ENCODE results near the gene TMEM144. TPM values are rescaled to one million over a fixed set of nuclear protein-coding genes. Genes with fewer than 3 reads are reported as not detected.

Gene TMEM144
- total RNA-seq, 2 donors from 2014 or later = 22.6 to 24.2 TPM

DNA sequence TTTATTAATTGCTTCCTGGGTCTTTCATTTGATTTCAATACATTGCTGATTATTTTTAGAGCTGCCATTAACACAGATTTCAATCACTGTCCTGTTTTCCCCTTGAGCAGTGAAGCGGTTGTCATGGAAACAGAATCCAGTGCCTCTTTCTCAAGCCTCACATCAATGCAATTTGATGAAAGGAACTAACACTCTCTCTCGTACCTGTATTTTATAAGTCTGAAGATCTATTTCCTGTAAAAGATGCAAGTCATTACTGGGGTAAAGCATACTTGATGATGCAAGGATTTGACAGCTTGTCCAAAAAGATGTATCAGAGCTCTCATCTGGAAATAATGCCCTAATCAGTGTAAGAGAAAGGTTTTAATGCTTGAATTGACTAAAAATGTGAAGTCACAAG, 19.6 kb upstream of the TMEM144 start:
- peaks cover 9% of the 10 kb centered on the region for H3K36me3 ChIP-seq
- no peaks in the 10 kb centered on the region for H3K27me3 ChIP-seq (replicated peaks; ENCODE audit: insufficient read depth)
- ATAC-seq (ENCODE audit: insufficient number of reproducible peaks, low FRiP score, low read depth) (no peak), DNase-seq (ENCODE audit: low spot score) (no peak)
- no peak overlapping the region for H3K4me3 ChIP-seq
- no peaks in the 10 kb centered on the region for H3K9me3 ChIP-seq
- TF ChIP-seq, protein P1, sequence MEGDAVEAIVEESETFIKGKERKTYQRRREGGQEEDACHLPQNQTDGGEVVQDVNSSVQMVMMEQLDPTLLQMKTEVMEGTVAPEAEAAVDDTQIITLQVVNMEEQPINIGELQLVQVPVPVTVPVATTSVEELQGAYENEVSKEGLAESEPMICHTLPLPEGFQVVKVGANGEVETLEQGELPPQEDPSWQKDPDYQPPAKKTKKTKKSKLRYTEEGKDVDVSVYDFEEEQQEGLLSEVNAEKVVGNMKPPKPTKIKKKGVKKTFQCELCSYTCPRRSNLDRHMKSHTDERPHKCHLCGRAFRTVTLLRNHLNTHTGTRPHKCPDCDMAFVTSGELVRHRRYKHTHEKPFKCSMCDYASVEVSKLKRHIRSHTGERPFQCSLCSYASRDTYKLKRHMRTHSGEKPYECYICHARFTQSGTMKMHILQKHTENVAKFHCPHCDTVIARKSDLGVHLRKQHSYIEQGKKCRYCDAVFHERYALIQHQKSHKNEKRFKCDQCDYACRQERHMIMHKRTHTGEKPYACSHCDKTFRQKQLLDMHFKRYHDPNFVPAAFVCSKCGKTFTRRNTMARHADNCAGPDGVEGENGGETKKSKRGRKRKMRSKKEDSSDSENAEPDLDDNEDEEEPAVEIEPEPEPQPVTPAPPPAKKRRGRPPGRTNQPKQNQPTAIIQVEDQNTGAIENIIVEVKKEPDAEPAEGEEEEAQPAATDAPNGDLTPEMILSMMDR (IDR thresholded peaks at IDR 0.05) = no peak
- peaks cover 14 to 47% of the 10 kb centered on the region in 2 donors for H3K4me1 ChIP-seq (ENCODE audit: control insufficient read depth in 1 of 2, low read depth in 2 of 2)
- peak overlapping the region; percentile 84 to 90 for H3K27ac ChIP-seq

DNA sequence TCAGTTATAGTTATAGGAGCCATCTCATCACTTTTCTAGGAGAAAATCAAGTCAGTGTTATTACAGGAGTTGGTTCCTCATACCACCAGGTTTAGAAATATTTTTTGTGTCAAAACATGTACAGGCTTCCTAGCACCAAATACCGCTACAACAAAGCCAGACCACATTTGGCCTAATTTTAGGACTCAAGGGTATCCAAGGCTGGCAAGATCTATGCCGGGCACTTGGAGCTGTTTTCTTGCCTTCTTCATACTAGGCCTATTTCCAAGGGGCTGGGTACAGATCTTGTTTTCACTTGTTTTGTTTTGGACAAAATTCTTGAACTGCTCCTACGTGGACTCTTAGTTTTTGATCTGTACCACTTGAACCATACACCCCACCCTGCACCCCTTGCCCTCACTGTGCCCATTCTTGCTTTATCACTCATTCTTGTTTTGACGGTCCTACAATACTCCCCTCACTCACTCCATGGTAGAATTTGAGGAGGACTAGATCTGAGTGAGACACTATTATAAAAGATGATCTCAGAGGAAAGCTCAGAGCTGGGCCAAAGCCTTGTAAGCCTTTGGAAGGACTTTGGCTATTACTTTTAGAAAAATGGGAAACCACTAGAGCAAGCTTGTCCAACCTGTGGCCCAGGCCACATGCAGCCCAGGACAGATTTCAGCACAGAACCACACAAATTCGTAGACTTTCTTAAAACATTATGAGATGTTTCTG, 17.7 kb upstream of the TMEM144 start:
- H3K27ac ChIP-seq = peak overlapping the region; percentile 84 to 90
- ATAC-seq (ENCODE audit: insufficient number of reproducible peaks, low FRiP score, low read depth) = peak; percentile 80

DNA sequence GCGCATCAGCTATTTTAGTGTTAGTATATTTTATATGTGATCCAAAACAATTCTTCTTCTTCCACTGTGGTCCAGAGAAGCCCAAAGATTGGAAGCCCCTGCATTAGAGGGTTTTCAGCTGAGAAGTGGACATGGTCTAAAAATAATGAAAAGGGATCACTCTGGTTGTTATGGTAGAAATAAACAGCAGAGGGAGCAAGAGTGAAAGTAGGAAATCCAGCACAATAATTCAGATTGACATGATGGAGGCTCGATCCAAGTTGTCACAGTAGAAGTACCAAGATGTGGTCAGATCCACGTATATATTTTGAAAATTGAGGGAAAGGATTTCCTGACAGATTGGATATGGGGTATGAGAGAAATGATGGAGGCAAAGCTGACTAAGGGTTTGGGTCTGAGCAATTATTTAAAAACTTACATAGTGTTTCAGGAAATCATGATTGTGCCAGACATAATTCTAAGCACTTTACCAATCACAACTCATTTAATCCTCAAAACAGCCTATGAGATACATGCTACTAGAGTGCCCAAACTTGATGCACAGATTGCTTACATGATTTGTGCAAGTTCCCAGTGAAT, 17.0 kb upstream of the TMEM144 start:
- peak overlapping the region; percentile 84 to 90 for H3K27ac ChIP-seq

More for the DNA sequence above, 17.7 kb upstream of the TMEM144 start:
- Histone ChIP-seq H3K36me3 (no peaks in the 10 kb centered on the region), H3K9me3 (no peaks in the 10 kb centered on the region), H3K4me1 (ENCODE audit: control insufficient read depth in 1 of 2, low read depth in 2 of 2) (peaks cover 14 to 50% of the 10 kb centered on the region in 2 donors), H3K4me3 (no peak overlapping the region), H3K27me3 (replicated peaks; ENCODE audit: insufficient read depth) (no peaks in the 10 kb centered on the region)
- no peak for DNase-seq (ENCODE audit: low spot score)
- TF ChIP-seq, protein P1 (IDR thresholded peaks at IDR 0.05) = no peak

DNA sequence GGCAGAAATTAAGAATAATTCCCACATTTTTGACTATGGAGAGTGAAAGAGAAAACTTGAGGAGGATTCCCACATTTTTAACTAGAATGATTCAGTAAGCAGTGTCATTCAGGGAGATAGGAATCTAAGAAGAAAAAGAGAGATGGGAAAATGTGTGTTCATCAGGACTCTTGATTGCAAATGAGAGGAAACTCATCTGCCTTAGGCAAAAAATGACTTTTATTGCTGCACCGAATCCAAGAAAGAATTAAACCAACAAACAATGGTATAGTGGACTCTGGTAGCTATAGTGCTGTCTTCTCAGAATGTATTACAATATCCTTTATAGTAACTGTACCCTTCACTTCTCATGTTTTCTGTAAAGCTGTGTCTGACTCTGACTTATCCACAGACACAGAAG, 15.0 kb upstream of the TMEM144 start:
- no peak for ATAC-seq (ENCODE audit: insufficient number of reproducible peaks, low FRiP score, low read depth)

More for the DNA sequence above, 17.0 kb upstream of the TMEM144 start:
- Histone ChIP-seq H3K36me3 (no peaks in the 10 kb centered on the region), H3K27me3 (replicated peaks; ENCODE audit: insufficient read depth) (no peaks in the 10 kb centered on the region), H3K4me1 (ENCODE audit: control insufficient read depth in 1 of 2, low read depth in 2 of 2) (peaks cover 14 to 50% of the 10 kb centered on the region in 2 donors), H3K4me3 (no peak overlapping the region), H3K9me3 (no peaks in the 10 kb centered on the region)
- ATAC-seq (ENCODE audit: insufficient number of reproducible peaks, low FRiP score, low read depth) (peak; percentile 65), DNase-seq (ENCODE audit: low spot score) (no peak)
- TF ChIP-seq, protein P1 (IDR thresholded peaks at IDR 0.05) = peak; percentile 42

More for the DNA sequence above, 15.0 kb upstream of the TMEM144 start:
- no peaks in the 10 kb centered on the region for H3K9me3 ChIP-seq
- no peak for DNase-seq (ENCODE audit: low spot score)
- peak overlapping the region; percentile 84 to 90 for H3K27ac ChIP-seq
- peaks cover 3% of the 10 kb centered on the region for H3K36me3 ChIP-seq
- H3K4me1 ChIP-seq (ENCODE audit: control insufficient read depth in 1 of 2, low read depth in 2 of 2) = peaks cover 14 to 50% of the 10 kb centered on the region in 2 donors
- no peaks in the 10 kb centered on the region for H3K27me3 ChIP-seq (replicated peaks; ENCODE audit: insufficient read depth)
- no peak overlapping the region for H3K4me3 ChIP-seq
- TF ChIP-seq, protein P1 (IDR thresholded peaks at IDR 0.05) = no peak
